Stimulated activated CD4-positive, alpha-beta T cell treated with anti-CD3 and anti-CD28 coated beads, Interleukin-4, amount 100 ng/mL, for 1 hour (primary cell): Measurements from ENCODE around the gene NFKB1.
"Not testable (repeated sequence)": the region's sequence is repeated elsewhere in the genome, so short reads cannot be mapped to it uniquely, and the experiment has no call there.

ENCODE experiments used
- DNase-seq: peaks from one replicate; pipeline ENCODE4 v3.0.0-alpha.2; 2020

Gene NFKB1

DNA sequence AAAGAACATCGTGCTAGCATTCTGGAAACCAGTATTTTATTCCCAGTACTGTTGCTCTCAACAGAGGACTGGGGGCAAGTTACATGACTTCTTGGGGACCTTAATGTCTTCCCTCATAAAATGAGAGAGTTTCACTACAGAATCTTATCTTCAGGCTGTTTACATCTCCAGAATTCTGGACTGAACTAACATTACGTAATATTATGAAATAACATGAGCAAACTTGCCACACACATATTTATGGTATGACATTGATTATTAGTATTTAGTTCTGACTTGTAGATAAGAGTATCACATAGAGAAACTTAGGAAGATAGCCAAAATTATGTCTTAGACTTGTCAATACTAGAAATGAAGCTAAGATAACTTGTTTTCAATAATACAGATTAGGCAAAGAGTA is 68.0 kb downstream of the NFKB1 start:
- DNase-seq: no peak

GRCh38 chr4:102570211-102570610 is 69.1 kb downstream of the NFKB1 start:
- DNase-seq: not testable (repeated sequence)

DNA sequence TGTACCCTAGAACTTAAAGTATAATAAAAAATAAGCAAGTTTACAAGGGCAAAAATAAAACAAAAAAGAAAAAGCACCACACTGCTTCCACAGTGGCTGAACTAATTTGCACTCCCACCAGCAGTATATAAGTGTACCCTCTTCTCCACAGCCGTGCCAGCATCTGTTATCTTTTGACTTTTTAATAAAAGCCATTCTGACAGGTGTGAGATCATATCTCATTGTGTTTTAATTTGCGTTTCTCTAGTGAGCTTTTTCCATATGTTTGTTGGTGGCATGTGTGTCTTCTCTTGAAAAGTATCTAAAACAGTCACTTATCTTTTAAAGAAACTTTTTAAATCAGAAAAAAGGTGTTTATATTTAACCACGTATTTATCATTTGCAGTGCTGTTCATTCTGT is 71.3 kb downstream of the NFKB1 start:
- DNase-seq: no peak

DNA sequence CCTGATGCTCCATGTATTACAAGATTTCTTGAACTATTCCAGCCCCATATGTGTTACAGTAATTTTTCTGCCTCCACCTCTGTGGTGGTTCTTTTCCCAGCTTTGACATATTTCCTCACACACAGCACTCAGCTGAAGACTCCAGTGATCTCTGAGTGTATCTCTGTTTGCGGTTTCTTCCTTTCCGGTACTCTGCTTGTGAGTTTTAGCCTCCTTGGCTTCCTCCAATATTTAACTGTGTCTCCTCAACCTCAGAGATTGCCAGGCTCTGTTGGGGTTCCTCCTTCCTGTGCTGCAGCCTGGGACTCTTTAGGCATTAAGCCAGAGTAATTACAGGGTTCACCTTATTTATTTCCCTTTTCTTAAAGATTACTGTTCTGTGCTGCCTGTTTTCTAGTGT is 73.2 kb downstream of the NFKB1 start:
- DNase-seq: no peak

GRCh38 chr4:102575369-102576129 is 74.4 kb downstream of the NFKB1 start:
- no peak for DNase-seq

DNA sequence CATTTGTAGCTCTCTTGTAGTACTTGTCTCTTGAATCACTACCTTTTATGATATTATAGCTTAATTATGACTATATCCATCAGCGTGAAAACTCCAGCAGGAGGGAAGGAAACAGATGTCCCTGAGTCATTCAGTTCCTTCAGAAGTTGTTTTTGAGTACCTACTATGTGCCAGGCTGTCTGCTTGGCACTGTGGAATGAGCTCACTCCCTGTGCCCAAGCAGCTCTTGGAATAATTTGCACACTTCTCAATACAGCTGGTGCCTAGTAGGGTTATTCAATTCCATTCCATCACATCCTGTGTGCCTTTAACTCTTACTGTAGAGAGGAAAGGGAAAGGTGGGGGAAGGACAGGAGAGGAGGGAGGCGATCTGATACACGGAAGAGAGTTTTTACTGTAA is 77.1 kb downstream of the NFKB1 start:
- DNase-seq: no peak

- no peak for DNase-seq
Observed at GRCh38 chr4:102578819-102579218, 77.7 kb downstream of the NFKB1 start.

DNA sequence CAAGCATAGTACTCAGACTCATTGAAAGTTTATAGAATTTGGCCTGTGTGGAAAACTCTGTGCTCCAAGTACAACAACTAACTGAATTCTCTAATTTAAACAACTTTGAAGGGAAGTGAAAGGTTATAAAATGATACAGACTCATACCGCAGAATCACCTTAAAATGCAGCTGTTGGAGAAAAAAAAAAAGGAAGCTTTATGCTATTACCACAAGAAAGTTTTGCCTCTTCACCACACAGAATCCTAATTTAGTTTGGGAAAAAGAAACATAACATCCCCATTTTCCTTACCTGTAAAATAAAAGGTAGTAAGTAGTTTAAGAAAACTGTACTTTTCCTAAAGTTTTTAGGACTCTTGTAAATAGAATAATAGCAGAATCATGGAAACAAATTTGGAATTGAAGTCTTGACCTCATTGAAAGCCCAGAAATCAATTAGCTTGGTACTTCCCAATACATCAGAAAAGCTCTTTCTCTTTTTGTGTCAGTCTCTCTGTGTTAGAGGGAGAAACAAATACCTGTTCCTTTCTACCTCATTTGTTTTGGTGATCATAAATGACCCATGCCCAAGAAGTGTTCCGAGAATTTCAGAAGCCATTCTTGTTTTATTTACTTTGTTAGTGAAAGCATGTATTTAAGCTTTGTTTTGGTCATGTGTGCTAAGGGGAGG is 78.8 kb downstream of the NFKB1 start:
- no peak for DNase-seq

DNA sequence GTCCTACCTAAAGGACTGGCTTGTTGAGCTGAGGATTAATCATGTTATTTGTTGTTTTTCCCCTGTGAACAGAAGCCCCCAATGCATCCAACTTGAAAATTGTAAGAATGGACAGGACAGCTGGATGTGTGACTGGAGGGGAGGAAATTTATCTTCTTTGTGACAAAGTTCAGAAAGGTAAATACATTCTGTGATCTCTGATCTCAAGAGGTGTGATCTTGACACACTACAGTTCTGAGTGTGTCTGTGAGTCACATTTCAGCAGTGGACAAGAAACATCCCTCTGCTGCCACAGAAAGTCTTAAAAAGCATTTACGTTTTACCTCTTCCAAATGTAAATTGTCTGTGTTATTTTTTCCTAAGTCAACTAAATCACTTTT is 79.3 kb downstream of the NFKB1 start:
- no peak for DNase-seq

GRCh38 chr4:102584091-102584490 is 82.9 kb downstream of the NFKB1 start:
- no peak for DNase-seq

DNA sequence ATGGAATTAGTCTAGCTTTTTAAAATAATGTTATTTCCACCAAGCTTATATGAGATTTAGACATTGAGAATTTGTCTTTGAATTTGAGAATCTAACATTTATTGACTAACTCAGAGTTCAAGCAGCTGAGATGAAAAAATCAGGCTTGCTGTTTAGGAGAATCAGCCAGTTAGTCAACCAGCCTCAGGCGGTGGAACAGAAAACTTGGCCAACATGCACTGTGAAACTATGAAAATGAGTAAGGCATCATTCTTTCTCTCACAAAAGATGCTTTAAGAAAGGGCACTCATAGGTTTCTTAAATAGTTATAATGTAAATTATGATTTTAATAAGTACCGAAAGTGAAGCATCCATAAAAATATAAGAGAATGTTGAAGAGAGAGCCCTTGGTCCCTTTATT is 84.2 kb downstream of the NFKB1 start:
- DNase-seq: no peak

- DNase-seq: no peak
Observed at GRCh38 chr4:102586002-102586643, 85.0 kb downstream of the NFKB1 start.

DNA sequence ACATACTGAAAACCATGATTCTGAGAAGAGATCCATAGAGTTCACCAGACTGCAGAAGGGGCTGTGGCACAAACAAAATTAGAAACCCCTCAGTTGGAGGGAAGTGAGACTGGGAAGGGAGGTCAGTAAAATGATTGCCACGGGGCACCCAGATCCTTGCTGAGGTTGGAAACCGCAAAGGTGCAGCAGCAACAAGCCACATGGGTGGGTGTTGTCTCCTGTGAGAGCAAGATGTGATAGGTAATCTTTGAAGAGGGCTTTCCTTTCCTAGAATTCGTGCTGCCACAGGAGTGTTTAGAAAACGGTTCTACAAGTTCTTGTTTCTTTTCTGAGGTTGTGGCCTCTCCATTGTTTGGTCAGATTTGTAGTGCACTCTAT is 85.5 kb downstream of the NFKB1 start:
- no peak for DNase-seq

- no peak for DNase-seq
Observed at GRCh38 chr4:102589743-102590142, 88.6 kb downstream of the NFKB1 start.

GRCh38 chr4:102592256-102592655 is 91.1 kb downstream of the NFKB1 start:
- no peak for DNase-seq

DNA sequence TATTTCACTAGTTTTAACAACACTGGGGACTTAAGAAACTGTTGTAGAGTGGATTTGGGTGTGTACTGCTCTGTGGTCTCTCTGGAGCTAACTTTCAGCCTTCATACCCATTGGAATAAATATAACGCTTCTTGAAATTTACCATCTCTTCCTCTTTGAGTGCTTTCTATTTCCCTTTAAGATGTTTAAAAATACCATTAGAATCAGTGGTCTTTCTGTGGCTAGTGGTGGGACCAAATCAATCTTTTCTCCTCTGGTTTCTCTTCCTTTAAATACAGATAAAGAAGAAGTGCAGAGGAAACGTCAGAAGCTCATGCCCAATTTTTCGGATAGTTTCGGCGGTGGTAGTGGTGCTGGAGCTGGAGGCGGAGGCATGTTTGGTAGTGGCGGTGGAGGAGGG is 92.0 kb downstream of the NFKB1 start:
- no peak for DNase-seq

- no peak for DNase-seq
Observed at GRCh38 chr4:102594000-102594399, 92.8 kb downstream of the NFKB1 start.

DNA sequence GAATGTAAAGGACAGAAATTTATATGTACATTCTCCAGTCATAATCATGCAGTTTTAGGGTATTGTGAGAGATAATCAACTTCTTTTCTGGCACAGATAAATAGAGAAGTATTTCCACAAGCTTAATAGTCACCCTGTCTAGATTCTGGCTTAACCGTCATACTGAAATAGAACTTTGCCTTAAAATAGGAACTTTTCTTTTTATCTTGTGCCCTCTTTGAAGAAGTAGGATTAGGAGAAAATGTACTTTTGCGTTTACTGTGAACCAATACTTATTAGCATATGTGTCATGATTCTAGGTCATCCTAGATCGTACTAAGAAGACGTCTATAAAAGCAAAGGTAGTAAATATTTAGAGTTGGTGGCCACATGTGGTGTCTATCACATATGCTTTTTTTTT is 95.4 kb downstream of the NFKB1 start:
- DNase-seq: no peak

DNA sequence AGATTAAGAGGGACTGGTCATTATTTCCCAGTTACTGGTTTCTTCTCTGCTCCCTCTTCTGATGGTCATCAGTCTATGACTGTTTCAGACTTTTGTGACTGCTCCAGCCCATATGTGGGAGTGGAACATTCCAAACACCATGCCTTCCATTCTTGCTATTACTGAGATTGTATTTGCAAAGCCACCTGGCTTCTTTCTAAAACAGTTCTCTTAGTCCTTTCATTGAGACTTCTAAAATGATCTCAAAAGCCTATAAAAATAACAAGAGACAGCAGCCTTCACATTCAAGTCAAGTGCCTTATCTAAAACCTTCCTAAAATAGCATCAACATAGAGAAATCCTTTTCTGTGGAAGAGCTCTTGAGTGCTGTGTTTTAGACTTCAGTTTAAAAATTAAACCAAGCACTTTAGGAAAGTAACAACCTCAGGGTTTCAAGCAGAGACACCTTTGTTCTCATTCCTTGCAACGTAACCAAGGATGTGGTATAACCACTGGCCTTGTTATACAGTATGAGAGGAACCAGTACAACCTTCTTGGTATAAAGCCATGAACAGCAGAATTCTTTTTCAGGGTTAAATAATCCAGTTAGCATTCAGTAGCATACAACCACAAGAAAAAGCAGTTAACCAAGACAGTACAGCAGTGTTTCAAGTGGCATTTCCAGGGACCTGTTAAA is 97.1 kb downstream of the NFKB1 start:
- no peak for DNase-seq

DNA sequence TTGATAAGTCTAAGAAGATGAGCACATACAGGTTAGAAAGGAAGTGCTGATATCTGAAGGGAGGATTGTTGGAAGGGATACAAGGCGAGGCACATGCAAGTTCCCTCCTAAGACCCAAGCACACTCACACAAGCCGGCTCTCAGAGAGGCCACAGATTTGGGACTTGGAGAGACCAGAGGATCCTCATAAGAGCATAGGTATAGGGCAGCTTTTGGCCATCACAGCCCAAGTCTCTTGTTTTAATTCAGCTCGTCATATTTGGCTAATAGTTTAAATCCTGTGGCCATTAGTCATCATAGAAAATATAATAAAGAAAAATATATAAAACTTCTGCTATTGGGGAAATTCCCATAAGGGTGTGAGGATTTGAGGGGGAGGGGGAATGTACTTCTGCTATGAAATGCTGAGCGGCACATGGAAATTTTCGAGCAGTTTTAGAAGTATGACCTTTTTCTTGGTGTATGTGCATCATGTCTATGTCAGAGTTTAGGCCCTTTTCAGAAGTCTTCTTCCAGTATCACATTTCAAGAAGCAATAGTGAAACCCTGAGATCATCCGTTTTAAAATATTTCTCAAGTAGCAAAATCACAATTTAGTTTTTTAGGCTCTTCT is 97.7 kb downstream of the NFKB1 start:
- DNase-seq: no peak

GRCh38 chr4:102599455-102599854 is 98.3 kb downstream of the NFKB1 start:
- DNase-seq: no peak

- DNase-seq: no peak
Observed at GRCh38 chr4:102599886-102600285, 98.7 kb downstream of the NFKB1 start.

GRCh38 chr4:102600689-102601088 is 99.5 kb downstream of the NFKB1 start:
- DNase-seq: no peak
